Ishikawa (cell line): ENCODE results near the gene LRRC36.

Experiments used
- CEBPB ChIP-seq: IDR thresholded peaks from 2 replicates; pipeline ENCODE4 v1.6.1; 2012
- CREB1 ChIP-seq: IDR thresholded peaks from 2 replicates; pipeline ENCODE4 v1.6.1; 2012; ENCODE audit warnings: low read depth
- EGR1 ChIP-seq: IDR thresholded peaks from 2 replicates; pipeline ENCODE4 v1.6.1; 2012
- EP300 ChIP-seq: IDR thresholded peaks from 2 replicates; pipeline ENCODE4 v1.6.1; 2012; ENCODE audit warnings: borderline replicate concordance
- MAX ChIP-seq: IDR thresholded peaks from 2 replicates; pipeline ENCODE4 v1.6.1; 2012
- NFIC ChIP-seq: IDR thresholded peaks from 2 replicates; pipeline ENCODE4 v1.6.1; 2012
- RAD21 ChIP-seq: IDR thresholded peaks from 2 replicates; pipeline ENCODE4 v1.6.1; 2012; ENCODE audit warnings: low read depth
- REST ChIP-seq: IDR thresholded peaks from 2 replicates; pipeline ENCODE4 v1.6.1; 2012; ENCODE audit warnings: low read depth, mild to moderate bottlenecking
- TAF1 ChIP-seq: IDR thresholded peaks from 2 replicates; pipeline ENCODE4 v1.6.1; 2012; ENCODE audit warnings: low read depth, mild to moderate bottlenecking
- TCF12 ChIP-seq: IDR thresholded peaks from 2 replicates; pipeline ENCODE4 v1.6.1; 2012; ENCODE audit warnings: low read depth
- TEAD4 ChIP-seq: IDR thresholded peaks from 2 replicates; pipeline ENCODE4 v1.6.1; 2012
- USF1 ChIP-seq: IDR thresholded peaks from 2 replicates; pipeline ENCODE4 v1.6.1; 2012
- YY1 ChIP-seq: IDR thresholded peaks from 2 replicates; pipeline ENCODE4 v1.6.1; 2012; ENCODE audit warnings: low read depth
- ZBTB7A ChIP-seq: IDR thresholded peaks from 2 replicates; pipeline ENCODE4 v1.6.1; 2012; ENCODE audit warnings: low read depth

GRCh38 chr16:67392301-67393059 is 65.9 kb downstream of the LRRC36 start:
- TF ChIP-seq MAX (no peak), EP300 (no peak), REST (no peak), TAF1 (no peak), USF1 (no peak), ZBTB7A (no peak), NFIC (no peak), TCF12 (no peak), TEAD4 (no peak), YY1 (no peak), EGR1 (no peak), CREB1 (no peak), CEBPB (no peak), RAD21 (no peak)
